Measurements from ENCODE around the gene DLG2. TPM values are rescaled to one million over a fixed set of nuclear protein-coding genes. Genes with fewer than 3 reads are reported as not detected.

DLG2 gene
- total and polyA plus RNA-seq, 9 donors: 2.5 to 20.7 (median 12.0) TPM

DNA sequence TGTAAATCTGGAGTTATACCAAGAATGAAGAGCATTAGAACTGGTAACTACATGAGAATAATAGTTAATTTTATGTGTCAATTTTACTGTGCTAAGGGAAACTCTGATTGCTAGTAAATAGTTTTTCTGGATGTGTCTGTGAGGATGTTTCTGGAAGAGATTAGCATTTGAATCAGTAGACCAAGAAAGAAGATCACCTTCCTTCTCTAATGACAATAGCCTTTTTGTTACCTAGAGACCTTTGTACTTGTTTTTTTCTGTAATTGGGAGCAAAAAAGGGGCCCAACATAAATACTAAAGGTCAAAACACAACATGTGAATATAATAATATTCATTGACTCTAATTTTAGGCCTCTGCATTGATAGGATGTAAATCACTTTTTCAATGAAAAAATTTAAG is 100.6 kb downstream of the DLG2 start:
- TF ChIP-seq POLR2A (IDR thresholded peaks at IDR 0.05): no peak
- TF ChIP-seq EP300 (IDR thresholded peaks at IDR 0.05): no peak
- TF ChIP-seq, protein P1, sequence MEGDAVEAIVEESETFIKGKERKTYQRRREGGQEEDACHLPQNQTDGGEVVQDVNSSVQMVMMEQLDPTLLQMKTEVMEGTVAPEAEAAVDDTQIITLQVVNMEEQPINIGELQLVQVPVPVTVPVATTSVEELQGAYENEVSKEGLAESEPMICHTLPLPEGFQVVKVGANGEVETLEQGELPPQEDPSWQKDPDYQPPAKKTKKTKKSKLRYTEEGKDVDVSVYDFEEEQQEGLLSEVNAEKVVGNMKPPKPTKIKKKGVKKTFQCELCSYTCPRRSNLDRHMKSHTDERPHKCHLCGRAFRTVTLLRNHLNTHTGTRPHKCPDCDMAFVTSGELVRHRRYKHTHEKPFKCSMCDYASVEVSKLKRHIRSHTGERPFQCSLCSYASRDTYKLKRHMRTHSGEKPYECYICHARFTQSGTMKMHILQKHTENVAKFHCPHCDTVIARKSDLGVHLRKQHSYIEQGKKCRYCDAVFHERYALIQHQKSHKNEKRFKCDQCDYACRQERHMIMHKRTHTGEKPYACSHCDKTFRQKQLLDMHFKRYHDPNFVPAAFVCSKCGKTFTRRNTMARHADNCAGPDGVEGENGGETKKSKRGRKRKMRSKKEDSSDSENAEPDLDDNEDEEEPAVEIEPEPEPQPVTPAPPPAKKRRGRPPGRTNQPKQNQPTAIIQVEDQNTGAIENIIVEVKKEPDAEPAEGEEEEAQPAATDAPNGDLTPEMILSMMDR (IDR thresholded peaks at IDR 0.05): no peak

DNA sequence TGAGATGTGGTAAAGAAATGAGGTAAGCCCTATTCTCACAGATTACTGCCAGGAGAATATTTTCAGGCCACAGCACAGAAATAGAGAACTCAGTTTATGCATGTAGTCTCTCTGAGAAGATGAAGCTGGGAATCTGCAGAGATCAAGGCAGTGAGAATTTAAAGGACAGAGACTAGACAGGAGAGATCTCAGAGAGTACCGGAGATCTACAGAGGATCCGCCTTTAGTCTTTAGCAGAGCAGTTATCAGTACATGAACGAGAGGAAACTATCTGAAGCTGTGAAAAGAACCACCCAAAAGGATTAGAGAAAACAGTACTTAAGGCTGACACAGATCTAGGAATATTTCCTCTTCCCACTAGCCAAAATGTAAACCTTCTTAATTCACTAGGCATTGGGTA is 101.5 kb downstream of the DLG2 start:
- intact Hi-C loops (cut with DNase I): no loop called here
- Histone ChIP-seq H3K36me3 (no peaks in the 10 kb centered on the region), H3K4me1 (ENCODE audit: insufficient read depth) (no peaks in the 10 kb centered on the region), H3K27me3 (no peaks in the 10 kb centered on the region), H3K4me3 (no peak overlapping the region), H3K9me3 (peaks cover 0 to 9% of the 10 kb centered on the region in 2 donors), H3K27ac (no peak overlapping the region)
- WGBS, 3 donors: 43 to 46% (median 45%) methylated on average over 3 of the region's 3 CpGs
- TF ChIP-seq, protein P1 (IDR thresholded peaks at IDR 0.05): no peak
- TF ChIP-seq EP300 (IDR thresholded peaks at IDR 0.05) (no peak), POLR2A (IDR thresholded peaks at IDR 0.05) (no peak)
- DNase-seq: no peak

More for the DNA sequence above, 100.6 kb downstream of the DLG2 start:
- Histone ChIP-seq H3K36me3 (no peaks in the 10 kb centered on the region), H3K9me3 (peaks cover 0 to 9% of the 10 kb centered on the region in 2 donors), H3K27ac (no peak overlapping the region), H3K27me3 (no peaks in the 10 kb centered on the region), H3K4me1 (ENCODE audit: insufficient read depth) (no peaks in the 10 kb centered on the region), H3K4me3 (no peak overlapping the region)
- intact Hi-C loops (cut with DNase I): no loop called here
- DNase-seq: no peak

DNA sequence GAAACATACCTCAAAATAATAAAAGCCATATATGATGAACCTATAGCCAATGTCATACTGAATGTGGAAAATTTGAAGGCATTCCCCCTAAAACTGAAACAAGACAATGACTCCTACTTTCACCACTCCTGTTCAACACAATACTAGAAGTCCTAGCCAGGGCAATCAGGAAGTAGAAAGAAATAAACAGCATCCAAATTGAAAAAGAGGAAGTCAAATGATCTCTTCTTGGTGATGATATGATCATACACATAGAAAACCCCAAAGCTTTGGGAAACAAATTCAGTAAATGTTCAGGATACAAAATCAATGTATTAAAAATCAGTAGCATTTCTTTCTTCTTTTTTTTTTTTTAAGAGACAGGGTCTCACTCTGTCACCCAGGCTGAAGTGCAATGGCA is 109.9 kb downstream of the DLG2 start:
- intact Hi-C loops (cut with DNase I): no loop called here
- Histone ChIP-seq H3K27me3 (no peaks in the 10 kb centered on the region), H3K9me3 (peaks cover 0 to 6% of the 10 kb centered on the region in 2 donors), H3K27ac (no peak overlapping the region), H3K4me3 (no peak overlapping the region), H3K4me1 (ENCODE audit: insufficient read depth) (no peaks in the 10 kb centered on the region), H3K36me3 (no peaks in the 10 kb centered on the region)
- no peak for TF ChIP-seq EP300 (IDR thresholded peaks at IDR 0.05)
- DNase-seq: no peak

DNA sequence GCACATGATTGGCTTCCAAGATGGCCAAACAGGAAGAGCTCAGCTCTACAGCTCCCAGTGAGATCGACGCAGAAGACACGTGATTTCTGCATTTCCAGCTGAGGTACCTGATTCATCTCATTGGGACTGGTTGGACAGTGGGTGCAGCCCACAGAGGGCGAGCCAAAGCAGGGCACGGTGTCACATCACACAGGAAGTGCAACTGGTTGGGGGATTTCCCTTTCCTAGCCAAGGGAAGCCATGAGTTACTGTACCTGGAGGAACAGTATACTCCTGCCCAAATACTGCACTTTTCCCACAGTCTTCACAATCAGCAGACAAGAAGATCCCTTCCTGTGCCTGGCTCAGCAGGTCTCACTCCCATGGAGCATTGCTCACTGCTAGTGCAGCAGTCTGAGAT is 131.2 kb downstream of the DLG2 start:
- Histone ChIP-seq H3K27me3 (no peaks in the 10 kb centered on the region), H3K9me3 (no peaks in the 10 kb centered on the region), H3K36me3 (no peaks in the 10 kb centered on the region), H3K4me3 (no peak overlapping the region), H3K27ac (no peak overlapping the region), H3K4me1 (ENCODE audit: insufficient read depth) (no peaks in the 10 kb centered on the region)
- intact Hi-C loops (cut with DNase I): no loop called here
- TF ChIP-seq POLR2A (IDR thresholded peaks at IDR 0.05): no peak
- TF ChIP-seq EP300 (IDR thresholded peaks at IDR 0.05): no peak
- TF ChIP-seq, protein P1 (IDR thresholded peaks at IDR 0.05): no peak
- 94 to 98% (median 98%) methylated on average over 5 of the region's 5 CpGs for WGBS, 3 donors
- no peak for DNase-seq

DNA sequence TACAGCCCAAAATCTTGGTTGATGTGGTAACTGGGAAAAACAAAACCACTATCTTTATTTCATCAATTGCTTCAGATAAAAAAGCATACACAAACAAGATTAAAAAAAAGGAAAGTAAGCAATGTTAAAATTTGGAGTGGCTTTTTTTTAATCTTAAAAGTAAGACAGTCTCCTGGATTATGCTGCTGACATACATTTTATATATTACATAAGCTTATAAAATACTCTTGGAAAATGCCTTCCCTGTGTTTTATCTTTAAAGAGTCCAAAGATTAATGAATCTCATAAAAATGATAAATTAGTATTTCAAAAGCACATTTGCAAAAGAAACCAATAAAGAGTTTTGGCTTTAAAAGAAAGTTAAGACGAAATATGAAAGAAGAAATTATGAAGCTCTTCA is 132.7 kb downstream of the DLG2 start:
- no peaks in the 10 kb centered on the region for H3K9me3 ChIP-seq
- DNase-seq: no peak
- H3K27ac ChIP-seq: no peak overlapping the region
- intact Hi-C loops (cut with DNase I): no loop called here
- H3K4me1 ChIP-seq (ENCODE audit: insufficient read depth): no peaks in the 10 kb centered on the region
- 0% methylated on average over 1 of the region's 1 CpG for WGBS, 3 donors
- H3K27me3 ChIP-seq: no peaks in the 10 kb centered on the region
- TF ChIP-seq, protein P1 (IDR thresholded peaks at IDR 0.05): no peak
- TF ChIP-seq POLR2A (IDR thresholded peaks at IDR 0.05) (no peak), EP300 (IDR thresholded peaks at IDR 0.05) (no peak)
- H3K36me3 ChIP-seq: no peaks in the 10 kb centered on the region
- H3K4me3 ChIP-seq: no peak overlapping the region

Data from ovary (tissue), 9 donors.